Measurements from ENCODE around the gene CELF6. TPM values are rescaled to one million over a fixed set of nuclear protein-coding genes. Genes with fewer than 3 reads are reported as not detected.

CELF6 gene
- total and polyA plus RNA-seq, 2 experiments from 2014 or later = 0.14 TPM; not detected in 1

GRCh38 chr15:72302955-72303354 lies 17.0 kb downstream of the CELF6 start:
- Mint-ChIP-seq H3K36me3 (ENCODE audit: low read depth) (no peaks in the 10 kb centered on the region), H3K27ac (no peak overlapping the region), H3K4me1 (no peaks in the 10 kb centered on the region), H3K4me3 (no peak overlapping the region), H3K9me3 (no peaks in the 10 kb centered on the region), H3K27me3 (ENCODE audit: insufficient read depth, low read depth, poor library complexity) (peaks cover 3% of the 10 kb centered on the region)
- ATAC-seq (no peak), DNase-seq (ENCODE audit: low spot score) (no peak)
- no peaks in the 10 kb centered on the region for H3K4me1 ChIP-seq (ENCODE audit: insufficient read depth)
- H3K27me3 ChIP-seq (ENCODE audit: insufficient read depth) = no peaks in the 10 kb centered on the region
- no peak overlapping the region for H3K27ac ChIP-seq (ENCODE audit: low read depth)
- no peaks in the 10 kb centered on the region for H3F3A ChIP-seq (replicated peaks; ENCODE audit: low read depth)
- H3K9me2 ChIP-seq (ENCODE audit: insufficient read depth) = no peaks in the 10 kb centered on the region
- no peaks in the 10 kb centered on the region for H3K36me3 ChIP-seq (ENCODE audit: insufficient read depth)
- H3K4me2 ChIP-seq = no peak overlapping the region
- no peaks in the 10 kb centered on the region for H3K79me2 ChIP-seq (replicated peaks; ENCODE audit: insufficient read depth)
- no peak overlapping the region for H2AFZ ChIP-seq
- TF ChIP-seq, protein P1, sequence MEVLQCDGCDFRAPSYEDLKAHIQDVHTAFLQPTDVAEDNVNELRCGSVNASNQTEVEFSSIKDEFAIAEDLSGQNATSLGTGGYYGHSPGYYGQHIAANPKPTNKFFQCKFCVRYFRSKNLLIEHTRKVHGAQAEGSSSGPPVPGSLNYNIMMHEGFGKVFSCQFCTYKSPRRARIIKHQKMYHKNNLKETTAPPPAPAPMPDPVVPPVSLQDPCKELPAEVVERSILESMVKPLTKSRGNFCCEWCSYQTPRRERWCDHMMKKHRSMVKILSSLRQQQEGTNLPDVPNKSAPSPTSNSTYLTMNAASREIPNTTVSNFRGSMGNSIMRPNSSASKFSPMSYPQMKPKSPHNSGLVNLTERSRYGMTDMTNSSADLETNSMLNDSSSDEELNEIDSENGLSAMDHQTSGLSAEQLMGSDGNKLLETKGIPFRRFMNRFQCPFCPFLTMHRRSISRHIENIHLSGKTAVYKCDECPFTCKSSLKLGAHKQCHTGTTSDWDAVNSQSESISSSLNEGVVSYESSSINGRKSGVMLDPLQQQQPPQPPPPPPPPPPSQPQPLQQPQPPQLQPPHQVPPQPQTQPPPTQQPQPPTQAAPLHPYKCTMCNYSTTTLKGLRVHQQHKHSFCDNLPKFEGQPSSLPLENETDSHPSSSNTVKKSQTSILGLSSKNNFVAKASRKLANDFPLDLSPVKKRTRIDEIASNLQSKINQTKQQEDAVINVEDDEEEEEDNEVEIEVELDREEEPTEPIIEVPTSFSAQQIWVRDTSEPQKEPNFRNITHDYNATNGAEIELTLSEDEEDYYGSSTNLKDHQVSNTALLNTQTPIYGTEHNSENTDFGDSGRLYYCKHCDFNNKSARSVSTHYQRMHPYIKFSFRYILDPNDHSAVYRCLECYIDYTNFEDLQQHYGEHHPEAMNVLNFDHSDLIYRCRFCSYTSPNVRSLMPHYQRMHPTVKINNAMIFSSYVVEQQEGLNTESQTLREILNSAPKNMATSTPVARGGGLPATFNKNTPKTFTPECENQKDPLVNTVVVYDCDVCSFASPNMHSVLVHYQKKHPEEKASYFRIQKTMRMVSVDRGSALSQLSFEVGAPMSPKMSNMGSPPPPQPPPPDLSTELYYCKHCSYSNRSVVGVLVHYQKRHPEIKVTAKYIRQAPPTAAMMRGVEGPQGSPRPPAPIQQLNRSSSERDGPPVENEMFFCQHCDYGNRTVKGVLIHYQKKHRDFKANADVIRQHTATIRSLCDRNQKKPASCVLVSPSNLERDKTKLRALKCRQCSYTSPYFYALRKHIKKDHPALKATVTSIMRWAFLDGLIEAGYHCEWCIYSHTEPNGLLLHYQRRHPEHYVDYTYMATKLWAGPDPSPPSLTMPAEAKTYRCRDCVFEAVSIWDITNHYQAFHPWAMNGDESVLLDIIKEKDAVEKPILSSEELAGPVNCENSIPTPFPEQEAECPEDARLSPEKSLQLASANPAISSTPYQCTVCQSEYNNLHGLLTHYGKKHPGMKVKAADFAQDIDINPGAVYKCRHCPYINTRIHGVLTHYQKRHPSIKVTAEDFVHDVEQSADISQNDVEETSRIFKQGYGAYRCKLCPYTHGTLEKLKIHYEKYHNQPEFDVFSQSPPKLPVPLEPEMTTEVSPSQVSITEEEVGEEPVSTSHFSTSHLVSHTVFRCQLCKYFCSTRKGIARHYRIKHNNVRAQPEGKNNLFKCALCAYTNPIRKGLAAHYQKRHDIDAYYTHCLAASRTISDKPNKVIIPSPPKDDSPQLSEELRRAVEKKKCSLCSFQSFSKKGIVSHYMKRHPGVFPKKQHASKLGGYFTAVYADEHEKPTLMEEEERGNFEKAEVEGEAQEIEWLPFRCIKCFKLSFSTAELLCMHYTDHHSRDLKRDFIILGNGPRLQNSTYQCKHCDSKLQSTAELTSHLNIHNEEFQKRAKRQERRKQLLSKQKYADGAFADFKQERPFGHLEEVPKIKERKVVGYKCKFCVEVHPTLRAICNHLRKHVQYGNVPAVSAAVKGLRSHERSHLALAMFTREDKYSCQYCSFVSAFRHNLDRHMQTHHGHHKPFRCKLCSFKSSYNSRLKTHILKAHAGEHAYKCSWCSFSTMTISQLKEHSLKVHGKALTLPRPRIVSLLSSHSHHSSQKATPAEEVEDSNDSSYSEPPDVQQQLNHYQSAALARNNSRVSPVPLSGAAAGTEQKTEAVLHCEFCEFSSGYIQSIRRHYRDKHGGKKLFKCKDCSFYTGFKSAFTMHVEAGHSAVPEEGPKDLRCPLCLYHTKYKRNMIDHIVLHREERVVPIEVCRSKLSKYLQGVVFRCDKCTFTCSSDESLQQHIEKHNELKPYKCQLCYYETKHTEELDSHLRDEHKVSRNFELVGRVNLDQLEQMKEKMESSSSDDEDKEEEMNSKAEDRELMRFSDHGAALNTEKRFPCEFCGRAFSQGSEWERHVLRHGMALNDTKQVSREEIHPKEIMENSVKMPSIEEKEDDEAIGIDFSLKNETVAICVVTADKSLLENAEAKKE (CRISPR knock-in tag; IDR thresholded peaks at IDR 0.05) = no peak
- TF ChIP-seq CREB1 (CRISPR knock-in tag; IDR thresholded peaks at IDR 0.05; ENCODE audit: low read depth) (no peak), REST (IDR thresholded peaks at IDR 0.05; ENCODE audit: unreplicated experiment) (no peak), EZH2phosphoT487 (IDR thresholded peaks at IDR 0.05; ENCODE audit: unreplicated experiment) (no peak), NANOG (IDR thresholded peaks at IDR 0.05; ENCODE audit: borderline replicate concordance) (no peak), ZNF114 (CRISPR knock-in tag; IDR thresholded peaks at IDR 0.05) (no peak), ZNF331 (CRISPR knock-in tag; IDR thresholded peaks at IDR 0.05; ENCODE audit: low read depth) (no peak), EZH2 (IDR thresholded peaks at IDR 0.05; ENCODE audit: low read depth, unreplicated experiment) (no peak), ETS1 (IDR thresholded peaks at IDR 0.05) (no peak), POLR2AphosphoS5 (IDR thresholded peaks at IDR 0.05; ENCODE audit: low read depth) (no peak)
- TF ChIP-seq, protein P2, sequence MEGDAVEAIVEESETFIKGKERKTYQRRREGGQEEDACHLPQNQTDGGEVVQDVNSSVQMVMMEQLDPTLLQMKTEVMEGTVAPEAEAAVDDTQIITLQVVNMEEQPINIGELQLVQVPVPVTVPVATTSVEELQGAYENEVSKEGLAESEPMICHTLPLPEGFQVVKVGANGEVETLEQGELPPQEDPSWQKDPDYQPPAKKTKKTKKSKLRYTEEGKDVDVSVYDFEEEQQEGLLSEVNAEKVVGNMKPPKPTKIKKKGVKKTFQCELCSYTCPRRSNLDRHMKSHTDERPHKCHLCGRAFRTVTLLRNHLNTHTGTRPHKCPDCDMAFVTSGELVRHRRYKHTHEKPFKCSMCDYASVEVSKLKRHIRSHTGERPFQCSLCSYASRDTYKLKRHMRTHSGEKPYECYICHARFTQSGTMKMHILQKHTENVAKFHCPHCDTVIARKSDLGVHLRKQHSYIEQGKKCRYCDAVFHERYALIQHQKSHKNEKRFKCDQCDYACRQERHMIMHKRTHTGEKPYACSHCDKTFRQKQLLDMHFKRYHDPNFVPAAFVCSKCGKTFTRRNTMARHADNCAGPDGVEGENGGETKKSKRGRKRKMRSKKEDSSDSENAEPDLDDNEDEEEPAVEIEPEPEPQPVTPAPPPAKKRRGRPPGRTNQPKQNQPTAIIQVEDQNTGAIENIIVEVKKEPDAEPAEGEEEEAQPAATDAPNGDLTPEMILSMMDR (conservative IDR thresholded peaks at IDR 0.05; ENCODE audit: low read depth in 2 of 2) = no peak
- no peaks in the 10 kb centered on the region; the same call in 1 of the 2 replicates for H4K20me1 ChIP-seq (replicated peaks; ENCODE audit: insufficient read depth)
- no peak overlapping the region for H3K4me3 ChIP-seq
